ENCODE results near the gene TM9SF2. TPM values are rescaled to one million over a fixed set of nuclear protein-coding genes. Genes with fewer than 3 reads are reported as not detected.

Gene TM9SF2
- total RNA-seq (2022; extraction: Qiagen RNA extraction): 54.4 to 64.5 TPM (median 61.1 TPM) in 5 replicates

GRCh38 chr13:99501184-99501847 is at the start of gene TM9SF2:
Gene TM9SF2, plus strand, starts transcription at chr13:99501472. Its CDS starts 135 bp downstream, at chr13:99501607.

GRCh38 chr13:99606324-99607066 is 105.2 kb downstream of the TM9SF2 start, which contains the start of gene CLYBL:
Gene CLYBL, plus strand, starts transcription at chr13:99606690.

Other genes starting within 250 kb of the TM9SF2 start
- gene GPR18, start 243.1 kb upstream of the TM9SF2 start, total RNA-seq (2022; extraction: Qiagen RNA extraction): not detected in 5 replicates
- not detected in 5 replicates for gene GPR183, start 194.1 kb upstream of the TM9SF2 start, total RNA-seq (2022; extraction: Qiagen RNA extraction)
- 2.0 to 3.6 TPM (median 3.0 TPM) in 5 replicates for gene CLYBL, start 105.2 kb downstream of the TM9SF2 start, total RNA-seq (2022; extraction: Qiagen RNA extraction)